GM12892 (cell line): Measurements from ENCODE around the gene FEM1B.

Experiments
- DNase-seq: peaks from one replicate; pipeline ENCODE4 v3.0.0; 2011; ENCODE audit not compliant: insufficient read length
- FAIRE-seq: peaks from 2 replicates; lab custom pipeline; 2011; peaks lifted over from hg19 to GRCh38; lab: Jason Lieb, UNC
- POLR2A ChIP-seq: IDR thresholded peaks from 2 replicates; pipeline ENCODE4 v1.6.1; 2011; ENCODE audit warnings: low read depth, low read length, control low read depth
- POLR2AphosphoS5 ChIP-seq: IDR thresholded peaks from 2 replicates; pipeline ENCODE4 v1.6.1; 2011; ENCODE audit warnings: low read depth, low read length, control low read depth
- TAF1 ChIP-seq: IDR thresholded peaks from 2 replicates; pipeline ENCODE4 v1.6.1; 2011; ENCODE audit warnings: low read depth, mild to moderate bottlenecking, control low read depth, low read length, borderline replicate concordance

Gene FEM1B

DNA sequence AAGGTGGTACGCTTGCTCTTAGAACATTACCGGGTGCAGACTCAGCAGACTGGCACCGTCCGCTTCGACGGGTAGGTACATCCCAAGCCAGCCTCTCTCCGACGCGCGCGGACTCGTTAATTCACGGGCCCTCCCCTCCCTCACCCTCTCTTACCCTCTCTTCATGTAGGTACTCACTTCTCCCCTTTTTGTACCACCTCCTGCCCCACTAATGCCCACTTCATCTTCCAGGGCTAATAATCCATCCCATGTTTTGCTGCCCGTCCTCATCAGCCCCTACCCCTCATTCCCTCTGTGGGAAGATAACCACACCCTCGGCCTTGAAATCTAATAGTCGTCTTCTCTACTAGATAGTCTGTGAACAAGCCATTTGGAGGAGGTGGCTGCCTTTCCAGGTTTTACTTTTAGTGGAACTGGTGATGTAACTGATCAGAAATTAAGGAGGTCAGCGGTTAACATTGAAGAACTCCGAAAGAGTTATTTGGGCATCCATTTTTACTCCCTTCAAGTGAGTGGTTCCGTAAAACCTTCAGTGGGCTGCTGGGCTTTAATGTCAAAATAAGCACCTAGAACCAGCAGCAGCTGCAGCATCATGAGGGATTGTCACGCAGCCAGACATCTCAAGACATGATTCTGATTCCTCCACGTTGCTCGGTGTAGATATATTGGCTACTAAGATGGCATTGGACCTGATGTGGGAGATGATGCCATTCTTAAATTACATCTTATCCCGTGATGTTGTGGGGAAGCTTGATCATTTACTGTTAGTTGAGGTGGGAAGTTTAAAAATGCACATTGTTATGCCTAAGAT is 1.3 kb downstream of the FEM1B start:
- DNase-seq (no peak), FAIRE-seq (no peak)
- no peak for TF ChIP-seq POLR2AphosphoS5
- no peak for TF ChIP-seq TAF1
- no peak for TF ChIP-seq POLR2A

DNA sequence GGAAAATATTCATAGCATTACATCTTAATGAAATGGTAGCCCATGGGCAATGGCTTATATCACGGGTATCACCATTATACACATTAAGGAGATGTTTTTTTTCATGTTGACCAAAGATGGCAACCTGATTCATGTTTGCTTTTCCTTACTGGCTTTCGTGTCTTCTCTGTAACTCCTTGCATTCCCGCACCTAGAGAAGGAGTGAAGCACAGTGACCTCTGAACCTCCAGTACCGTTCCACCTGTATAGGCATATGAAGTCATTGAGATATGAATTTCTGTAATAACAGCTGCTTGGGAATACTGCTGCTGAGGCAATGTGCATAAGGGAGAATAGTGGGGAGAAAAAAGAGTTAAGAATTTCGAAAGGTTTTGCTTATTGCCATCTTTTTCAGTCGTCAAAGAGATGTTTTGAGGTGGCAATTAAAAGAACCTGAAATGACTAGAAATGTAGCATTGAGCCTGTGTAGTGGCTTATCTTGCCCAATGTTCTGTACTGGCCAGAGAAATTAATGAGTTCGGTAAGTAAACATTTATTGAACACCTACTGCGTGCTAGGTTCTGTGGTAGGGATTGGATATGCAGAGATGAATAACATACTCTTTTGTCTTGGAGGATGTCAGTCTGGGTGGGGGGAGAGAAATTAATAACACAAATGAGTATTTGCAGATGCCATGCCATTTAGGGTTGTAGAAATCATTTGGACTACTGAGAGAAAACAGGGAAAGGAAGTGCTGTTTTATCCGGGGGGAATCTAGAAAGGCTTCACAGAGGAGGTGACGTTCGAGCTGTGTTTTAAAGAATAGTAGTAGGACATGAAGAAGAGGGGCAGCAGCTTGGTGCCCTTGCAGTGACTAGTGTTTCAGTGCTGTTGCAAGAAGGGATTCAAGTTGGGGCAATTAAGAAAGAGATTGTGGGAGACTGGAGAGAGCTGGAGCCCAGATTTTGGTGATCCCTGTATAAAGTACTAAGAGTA is 2.5 kb downstream of the FEM1B start:
- FAIRE-seq, result no peak
- DNase-seq, result no peak
- TF ChIP-seq POLR2AphosphoS5 (no peak), TAF1 (no peak), POLR2A (no peak)

DNA sequence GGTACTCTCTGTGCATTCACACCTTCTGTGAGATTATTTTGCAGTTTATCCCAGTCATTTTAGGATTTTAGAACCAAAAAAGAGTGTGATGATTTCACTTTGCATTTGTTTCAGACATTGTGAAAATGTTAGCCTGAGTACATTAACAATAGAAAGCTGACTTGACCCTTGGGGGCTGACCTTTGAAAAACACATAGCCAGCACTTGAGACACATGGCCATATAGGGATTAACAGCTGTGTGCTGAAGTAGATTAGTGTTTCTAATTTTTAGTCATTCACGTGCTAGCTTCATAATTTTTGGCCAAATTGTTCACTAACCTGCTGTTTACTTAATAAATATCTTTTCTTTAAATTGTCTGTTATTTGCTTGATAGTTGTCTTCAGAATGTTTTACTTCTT is 3.5 kb downstream of the FEM1B start:
- FAIRE-seq, result no peak
- DNase-seq, result no peak

DNA sequence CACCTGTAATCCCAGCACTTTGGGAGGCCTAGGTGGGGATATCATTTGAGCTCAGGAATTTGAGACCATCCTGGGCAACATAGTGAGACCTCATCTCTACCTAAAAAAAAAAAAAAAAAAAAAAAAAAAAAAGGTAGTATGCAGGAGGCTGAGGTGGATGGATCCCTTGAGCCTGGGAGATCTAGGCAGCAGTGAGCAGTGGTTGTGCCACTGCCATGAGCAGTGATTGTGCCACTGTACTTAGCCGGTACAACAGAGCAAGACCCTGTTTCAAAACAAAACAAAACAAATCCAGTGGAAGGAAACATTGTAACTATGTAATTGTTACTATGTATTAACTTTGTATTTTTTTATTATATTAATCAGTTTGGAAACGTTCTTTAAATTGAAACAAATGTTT is 5.9 kb downstream of the FEM1B start:
- no peak for DNase-seq
- no peak for TF ChIP-seq POLR2A
- TF ChIP-seq POLR2AphosphoS5, result no peak
- TF ChIP-seq TAF1, result no peak
- no peak for FAIRE-seq

More for the DNA sequence above, 3.5 kb downstream of the FEM1B start:
- no peak for TF ChIP-seq POLR2A
- TF ChIP-seq TAF1, result no peak
- TF ChIP-seq POLR2AphosphoS5, result no peak

DNA sequence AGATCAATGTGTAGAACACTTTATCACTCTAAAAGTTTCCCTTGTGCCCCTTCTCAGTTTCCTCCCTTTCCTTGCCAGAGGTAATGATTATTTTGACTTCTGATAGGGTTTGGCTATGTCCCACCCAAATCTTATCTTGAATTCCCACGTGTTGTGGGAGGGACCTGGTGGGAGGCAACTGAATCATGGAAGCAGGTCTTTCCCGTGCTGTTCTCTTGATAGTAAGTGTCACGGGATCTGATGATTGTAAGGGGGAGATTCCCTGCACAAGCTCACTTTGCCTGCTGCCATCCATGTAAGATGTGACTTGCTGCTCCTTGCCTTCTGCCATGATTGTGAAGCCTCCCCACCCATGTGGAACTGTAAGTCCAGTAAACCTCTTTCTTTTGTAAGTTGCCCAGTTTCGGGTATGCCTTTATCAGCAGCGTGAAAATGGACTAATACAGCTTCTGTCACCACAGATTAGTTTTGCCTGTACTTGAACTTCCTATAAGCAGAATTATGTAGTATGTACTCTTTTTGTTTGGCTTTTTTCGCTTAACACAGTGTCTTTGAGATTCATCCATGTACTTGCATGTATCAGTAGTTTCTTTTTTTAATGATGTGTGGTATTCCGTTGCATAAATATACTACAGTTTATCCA is 7.2 kb downstream of the FEM1B start:
- no peak for DNase-seq
- no peak for TF ChIP-seq TAF1
- TF ChIP-seq POLR2A, result no peak
- TF ChIP-seq POLR2AphosphoS5, result no peak
- no peak for FAIRE-seq

DNA sequence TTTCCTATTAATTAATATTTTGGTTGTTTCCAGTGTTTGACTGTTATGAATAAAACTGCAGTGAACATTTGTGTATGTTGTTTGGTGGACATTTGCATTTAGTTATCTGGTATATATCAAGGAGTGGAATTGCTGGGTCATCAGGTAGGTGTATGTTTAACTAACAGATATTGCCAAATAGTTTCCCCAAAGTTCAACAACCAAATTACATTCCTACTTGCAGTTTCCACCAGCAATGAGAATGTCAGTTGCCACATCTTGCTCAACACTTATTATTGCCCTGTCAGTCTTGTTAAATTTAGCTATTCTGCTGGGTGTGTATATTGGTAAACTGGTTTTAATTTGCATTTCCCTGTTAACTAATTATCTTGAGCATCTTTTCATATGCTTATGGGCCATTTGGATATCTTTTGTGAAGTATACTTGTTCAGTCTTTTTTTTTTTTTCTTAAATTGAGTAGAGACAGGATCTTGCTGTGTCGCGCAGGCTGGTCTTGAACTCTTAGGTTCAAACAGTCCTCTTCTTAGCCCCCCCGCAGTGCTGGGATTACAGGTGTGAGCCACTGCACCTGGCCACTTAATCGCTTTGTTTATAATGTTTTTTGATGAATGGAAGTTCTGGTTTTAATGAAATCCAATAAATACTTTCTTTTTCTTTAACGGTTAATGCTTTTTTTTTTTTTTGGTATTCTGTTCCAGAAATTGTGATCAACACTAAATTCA is 7.9 kb downstream of the FEM1B start:
- FAIRE-seq, result no peak
- no peak for TF ChIP-seq POLR2AphosphoS5
- DNase-seq, result no peak

DNA sequence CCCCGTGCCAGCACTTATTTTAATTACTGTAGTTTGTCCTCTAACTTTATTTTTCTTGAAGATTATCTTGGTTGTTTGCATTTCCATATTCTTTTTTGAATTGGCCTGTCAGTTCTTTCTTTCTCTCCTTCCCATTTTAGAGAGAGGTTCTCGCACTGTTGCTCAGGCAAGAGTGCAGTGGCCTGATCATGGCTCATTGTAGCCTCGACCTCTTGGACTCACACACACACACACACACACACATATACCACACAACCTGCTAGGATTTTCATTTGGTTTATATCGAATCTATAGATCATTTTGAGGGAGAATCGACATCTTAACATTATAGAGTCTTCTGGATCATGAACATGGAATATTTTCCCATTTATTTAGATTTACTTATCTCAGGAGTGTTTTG is 8.7 kb downstream of the FEM1B start:
- DNase-seq, result no peak
- FAIRE-seq, result no peak
- no peak for TF ChIP-seq TAF1
- TF ChIP-seq POLR2A, result no peak
- no peak for TF ChIP-seq POLR2AphosphoS5

DNA sequence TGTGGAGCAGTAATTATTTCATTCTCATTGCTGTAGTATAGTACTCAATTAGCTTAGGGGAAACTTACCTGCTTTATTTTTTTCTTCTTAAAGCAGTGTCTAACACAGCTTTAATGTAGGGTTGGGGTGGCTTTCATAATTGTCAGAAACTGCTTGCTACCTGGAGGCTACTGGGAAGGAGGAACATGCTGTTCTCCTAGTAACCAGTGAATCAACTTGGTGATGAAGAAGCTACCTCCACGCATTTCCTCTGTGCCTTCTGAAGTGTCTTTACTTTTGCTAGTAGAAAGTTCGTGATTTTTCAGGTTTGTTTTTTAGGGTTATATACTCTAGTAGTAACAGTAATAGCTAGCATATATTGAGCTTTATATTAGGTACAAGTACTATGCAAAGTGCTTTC is 11.5 kb downstream of the FEM1B start:
- no peak for FAIRE-seq
- no peak for TF ChIP-seq POLR2A
- TF ChIP-seq TAF1, result no peak
- TF ChIP-seq POLR2AphosphoS5, result no peak
- no peak for DNase-seq

DNA sequence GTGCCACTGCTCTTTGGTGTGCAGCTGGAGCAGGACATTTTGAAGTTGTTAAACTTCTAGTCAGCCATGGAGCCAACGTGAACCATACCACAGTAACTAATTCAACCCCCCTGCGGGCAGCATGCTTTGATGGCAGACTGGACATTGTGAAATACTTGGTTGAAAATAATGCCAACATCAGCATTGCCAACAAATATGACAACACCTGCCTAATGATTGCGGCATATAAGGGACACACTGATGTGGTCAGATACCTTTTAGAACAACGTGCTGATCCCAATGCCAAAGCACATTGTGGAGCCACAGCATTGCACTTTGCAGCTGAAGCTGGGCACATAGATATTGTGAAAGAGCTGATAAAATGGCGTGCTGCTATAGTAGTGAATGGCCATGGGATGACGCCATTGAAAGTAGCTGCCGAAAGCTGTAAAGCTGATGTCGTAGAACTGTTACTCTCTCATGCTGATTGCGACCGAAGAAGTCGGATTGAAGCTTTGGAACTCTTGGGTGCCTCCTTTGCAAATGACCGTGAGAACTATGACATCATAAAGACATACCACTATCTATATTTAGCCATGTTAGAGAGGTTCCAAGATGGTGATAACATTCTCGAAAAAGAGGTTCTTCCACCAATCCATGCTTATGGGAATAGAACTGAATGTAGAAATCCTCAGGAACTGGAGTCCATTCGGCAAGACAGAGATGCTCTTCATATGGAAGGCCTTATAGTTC is 12.2 kb downstream of the FEM1B start:
- no peak for FAIRE-seq
- no peak for TF ChIP-seq TAF1
- no peak for TF ChIP-seq POLR2AphosphoS5
- TF ChIP-seq POLR2A, result no peak
- no peak for DNase-seq

DNA sequence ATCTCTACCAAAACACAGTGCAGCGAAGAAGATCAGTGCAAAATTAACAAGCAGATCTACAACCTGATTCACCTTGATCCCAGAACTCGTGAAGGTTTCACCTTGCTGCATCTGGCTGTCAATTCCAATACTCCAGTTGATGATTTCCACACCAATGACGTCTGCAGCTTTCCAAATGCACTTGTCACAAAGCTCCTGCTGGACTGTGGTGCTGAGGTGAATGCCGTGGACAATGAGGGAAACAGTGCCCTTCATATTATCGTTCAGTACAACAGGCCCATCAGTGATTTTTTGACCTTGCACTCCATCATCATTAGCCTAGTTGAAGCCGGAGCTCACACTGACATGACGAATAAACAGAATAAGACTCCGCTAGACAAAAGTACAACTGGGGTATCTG is 13.2 kb downstream of the FEM1B start:
- no peak for TF ChIP-seq POLR2A
- TF ChIP-seq TAF1, result no peak
- no peak for TF ChIP-seq POLR2AphosphoS5
- DNase-seq, result no peak
- FAIRE-seq, result no peak
